HG03354 (cell line): ENCODE measurements around the gene WDFY3.

Experiments used
- ATAC-seq: cut with Tn5 transposase; IDR thresholded peaks from one replicate; pipeline ENCODE4 v1.9.1; 2021; ENCODE audit warnings: mild to moderate bottlenecking; ENCODE audit not compliant: unreplicated experiment, poor library complexity, severe bottlenecking

The WDFY3 gene

GRCh38 chr4:84740057-84740456 lies 226.4 kb downstream of the WDFY3 start:
- ATAC-seq: no peak

DNA sequence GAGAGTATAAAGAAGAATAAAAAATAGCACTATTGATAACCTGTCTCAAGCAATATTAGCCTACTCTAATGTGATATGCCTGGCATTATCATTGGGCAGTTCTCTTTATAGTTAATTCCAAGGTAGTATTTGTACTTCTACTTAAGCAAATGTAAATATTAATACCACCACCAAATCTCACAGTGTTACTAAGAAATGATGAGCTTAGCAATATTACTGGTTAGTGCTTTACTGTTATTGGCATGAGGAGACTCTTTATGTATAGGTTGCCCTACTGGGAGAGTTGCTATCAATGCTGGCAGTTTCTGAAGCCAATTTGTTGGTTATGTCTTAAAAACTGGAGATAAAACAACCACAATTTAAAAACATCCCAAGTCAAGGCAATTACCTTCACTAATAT lies 227.9 kb downstream of the WDFY3 start:
- no peak for ATAC-seq

DNA sequence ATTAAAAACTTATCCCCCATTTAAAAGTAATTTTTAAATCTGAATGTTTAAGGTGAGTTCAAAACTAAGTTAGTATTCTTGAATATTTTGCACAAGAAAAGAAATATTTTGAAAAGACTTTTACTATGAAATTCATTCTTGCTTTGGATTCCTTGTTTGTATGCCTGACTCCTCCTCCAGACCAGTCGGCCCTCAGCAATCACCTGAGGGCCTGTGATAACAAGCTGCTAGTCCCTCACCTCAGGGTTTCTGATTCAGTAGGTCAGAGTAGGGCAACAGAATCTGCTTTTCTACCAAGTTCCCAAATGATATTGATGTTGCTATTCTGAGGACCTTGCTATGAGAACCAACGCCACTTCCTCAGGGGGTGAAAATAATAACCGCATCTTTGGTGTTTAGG lies 228.8 kb downstream of the WDFY3 start:
- no peak for ATAC-seq

DNA sequence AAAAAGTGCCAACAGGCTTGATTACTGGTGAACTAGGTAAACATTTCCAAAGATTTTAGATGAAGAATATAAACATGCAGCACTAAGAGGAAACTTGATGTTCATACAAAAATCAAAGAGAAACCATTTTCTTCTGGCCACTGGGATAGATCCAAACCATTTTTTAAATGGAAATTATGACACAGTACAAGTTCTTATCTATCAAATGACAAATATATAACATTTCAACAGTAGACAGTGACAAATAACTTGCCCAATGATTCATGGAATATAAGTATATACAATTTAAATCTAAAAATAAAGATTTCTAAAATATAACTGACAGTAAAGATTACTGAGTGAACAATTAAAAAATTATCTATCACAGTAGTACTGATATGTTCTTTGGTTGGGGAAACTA lies 232.5 kb downstream of the WDFY3 start:
- no peak for ATAC-seq

DNA sequence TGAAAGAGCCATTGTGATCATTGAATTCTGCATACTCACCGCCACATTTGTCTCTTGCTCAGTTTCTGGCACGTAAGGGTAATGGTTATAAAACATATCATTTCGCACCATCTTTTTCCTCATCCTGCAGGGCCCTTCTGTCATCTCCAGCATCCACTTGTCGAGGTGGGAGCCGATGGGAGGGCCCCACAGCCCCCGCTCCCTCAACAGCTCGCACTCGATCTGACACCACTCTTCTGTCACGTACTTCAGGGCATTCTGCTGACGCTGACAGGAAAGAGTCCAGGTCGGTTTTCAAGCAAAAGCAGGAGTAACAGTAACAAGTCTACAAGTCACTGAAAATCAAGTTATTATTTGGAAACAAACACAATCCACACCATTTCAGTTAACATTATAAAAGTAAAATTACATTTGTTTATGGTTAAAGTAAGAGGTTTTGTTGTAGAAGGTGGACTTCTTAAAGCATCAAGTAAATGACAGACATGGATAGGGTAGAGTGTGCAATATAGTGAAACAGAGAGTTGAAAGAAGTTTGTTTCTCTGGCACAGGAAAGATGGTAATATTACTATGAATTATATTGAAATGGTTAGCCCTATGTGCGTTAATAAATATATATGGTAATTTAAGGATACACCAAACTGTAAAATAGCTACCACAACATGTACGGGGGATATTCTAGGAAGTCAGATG lies 233.0 kb downstream of the WDFY3 start:
- ATAC-seq: no peak

- ATAC-seq: no peak
Observed at GRCh38 chr4:84730375-84730774, 236.1 kb downstream of the WDFY3 start.

DNA sequence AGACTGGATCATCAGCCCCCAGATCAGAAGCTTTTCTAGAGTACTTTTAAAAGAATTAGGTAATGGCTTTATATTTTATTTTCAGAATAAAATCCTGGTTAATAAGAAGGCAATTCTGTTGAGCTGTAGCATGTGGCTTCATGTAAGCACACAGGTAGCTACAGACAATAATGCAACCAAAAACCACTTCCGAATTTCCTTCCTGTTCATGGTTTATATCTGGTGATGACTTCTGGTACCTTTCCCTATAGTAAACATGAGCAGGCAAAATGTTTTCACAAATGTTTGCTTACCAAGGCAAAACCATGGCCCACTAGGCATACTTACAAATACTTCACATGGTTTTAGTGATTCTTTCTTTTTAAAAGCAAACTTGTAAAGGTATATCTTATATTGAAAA lies 239.0 kb downstream of the WDFY3 start:
- ATAC-seq: no peak

DNA sequence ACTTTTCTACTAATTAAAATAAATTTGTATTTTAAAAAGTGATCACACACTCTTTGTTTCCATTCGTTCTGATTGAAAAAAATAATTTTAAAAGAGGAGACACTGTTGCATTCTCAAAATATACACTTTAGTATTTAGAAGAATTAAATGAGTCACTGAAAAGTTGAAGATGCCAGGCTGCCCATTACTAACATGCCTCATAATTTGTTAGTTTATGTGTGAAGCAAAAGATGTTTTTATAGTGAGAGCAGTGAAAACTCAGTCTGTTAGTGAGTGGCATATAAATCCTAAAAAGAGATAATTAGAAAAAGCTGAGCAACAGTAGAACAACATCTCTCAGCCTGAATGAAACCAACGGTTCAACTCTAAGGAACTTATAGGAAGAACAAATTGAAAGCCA lies 240.1 kb downstream of the WDFY3 start:
- no peak for ATAC-seq

GRCh38 chr4:84722720-84723119 lies 243.8 kb downstream of the WDFY3 start:
- ATAC-seq: no peak

- no peak for ATAC-seq
Observed at GRCh38 chr4:84719115-84719514, 247.4 kb downstream of the WDFY3 start.

DNA sequence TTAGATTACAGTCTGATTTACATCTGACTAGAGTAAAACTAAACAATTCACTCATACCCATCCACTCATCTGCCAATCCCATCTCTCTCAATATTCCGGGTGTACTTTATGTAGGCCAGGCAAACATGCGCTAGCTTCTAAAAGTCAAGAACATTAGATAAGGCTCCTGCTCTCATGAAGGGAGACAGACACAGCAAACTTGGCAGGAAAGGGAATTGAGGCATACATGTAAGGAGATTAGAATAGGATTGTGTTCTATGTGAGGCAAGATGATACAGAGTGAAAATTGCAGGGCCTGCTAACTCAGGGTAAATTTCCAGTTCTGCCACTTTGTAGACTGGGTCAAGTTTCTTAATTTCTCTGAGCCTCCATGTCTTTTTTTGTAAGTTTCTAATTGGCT lies 247.8 kb downstream of the WDFY3 start:
- ATAC-seq: no peak

GRCh38 chr4:84710548-84710947 lies 255.9 kb downstream of the WDFY3 start:
- ATAC-seq: no peak

GRCh38 chr4:84708406-84709135 lies 257.9 kb downstream of the WDFY3 start:
- ATAC-seq: no peak

GRCh38 chr4:84706286-84706685 lies 260.2 kb downstream of the WDFY3 start:
- no peak for ATAC-seq

DNA sequence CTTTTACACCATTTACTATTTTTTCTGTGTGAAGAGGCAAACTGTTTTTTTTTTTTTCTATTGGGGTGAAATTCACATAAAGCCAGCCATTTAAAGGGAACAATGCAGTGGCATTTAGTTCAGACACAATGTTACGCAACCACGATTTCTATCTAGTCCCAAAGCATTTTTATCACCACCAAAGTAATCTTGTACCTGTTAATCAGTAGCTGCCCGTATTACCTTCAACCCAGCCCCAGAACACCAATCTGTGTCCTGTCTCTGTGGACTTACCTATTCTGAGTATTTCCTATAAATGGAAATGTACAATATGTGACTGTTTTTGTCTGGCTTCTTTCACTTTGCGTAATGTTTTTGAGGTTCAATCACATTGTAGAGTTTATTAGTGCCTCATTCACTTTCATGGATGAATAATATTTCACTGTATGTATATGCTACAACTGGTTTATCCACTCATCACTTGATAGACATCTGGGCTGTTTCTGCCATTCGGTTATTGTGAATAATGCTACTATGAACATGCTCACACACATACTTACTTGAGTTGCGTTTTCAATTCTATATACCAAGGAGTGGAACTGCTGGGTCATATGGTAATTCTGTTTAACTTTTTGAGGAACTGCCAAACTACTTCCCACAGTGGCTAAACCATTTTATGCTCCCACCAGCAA lies 267.4 kb downstream of the WDFY3 start:
- no peak for ATAC-seq

DNA sequence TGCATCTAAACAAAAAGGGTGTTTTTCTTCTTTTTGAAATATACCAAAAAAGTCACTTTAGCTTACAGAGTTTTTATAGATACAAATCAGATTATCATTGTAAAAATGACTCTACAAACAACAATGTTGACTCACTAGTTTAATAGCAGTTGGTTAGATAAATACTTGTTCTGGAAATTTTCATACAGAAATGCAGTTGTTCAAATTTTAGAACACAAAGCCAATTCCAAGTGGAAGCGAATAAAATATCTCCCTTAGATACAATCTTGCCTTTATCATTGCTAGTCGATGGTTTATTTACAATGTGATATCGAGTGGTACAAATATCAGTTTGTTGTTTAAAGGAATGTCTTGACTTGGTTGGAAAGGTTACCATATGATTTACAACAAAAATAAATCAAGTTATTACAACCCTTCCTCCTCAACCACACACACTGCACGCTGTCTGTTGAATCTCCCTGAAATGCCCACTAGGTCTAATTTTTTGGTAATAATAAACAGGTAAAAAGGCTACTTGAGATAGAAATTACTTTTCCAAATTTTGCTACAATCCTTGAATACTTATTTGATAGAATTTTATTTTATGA lies 268.8 kb downstream of the WDFY3 start:
- no peak for ATAC-seq

DNA sequence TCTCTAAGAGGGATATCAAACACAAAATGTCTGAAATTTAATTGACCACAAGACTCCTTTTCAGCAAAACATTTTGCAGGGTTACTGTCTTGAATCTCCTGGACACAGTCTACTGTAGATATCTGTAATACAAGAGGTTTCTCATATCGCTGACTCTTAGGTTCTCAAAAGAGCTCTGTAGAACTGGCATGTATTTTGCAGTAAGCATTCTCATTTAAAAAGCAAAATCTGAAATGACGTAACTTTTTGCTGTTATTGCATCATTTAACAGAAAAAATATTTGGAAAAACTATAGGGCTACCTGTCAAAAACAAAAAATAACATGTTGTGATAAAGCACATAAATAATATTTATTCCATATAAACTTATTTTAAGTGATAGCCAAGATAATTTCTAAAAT lies 269.3 kb downstream of the WDFY3 start:
- no peak for ATAC-seq

DNA sequence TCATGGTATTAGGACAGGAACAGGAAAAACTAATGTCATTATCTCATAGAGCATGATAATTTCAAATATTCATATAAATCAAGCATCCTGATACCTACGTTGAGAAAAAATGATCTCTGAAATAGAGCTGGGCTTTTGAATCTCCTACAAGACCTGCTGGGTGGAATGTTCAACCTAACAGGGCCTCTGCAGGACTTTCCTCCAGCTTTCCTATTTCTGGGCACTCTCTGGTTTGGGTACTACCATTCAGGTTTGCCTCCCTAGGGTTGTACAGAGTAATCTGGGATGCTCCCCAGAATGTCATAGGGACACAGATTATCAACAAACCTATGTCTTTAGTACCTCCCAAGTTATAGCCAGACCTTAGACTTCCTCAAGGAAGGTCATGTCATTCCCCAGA lies 274.7 kb downstream of the WDFY3 start:
- ATAC-seq: no peak

GRCh38 chr4:84691170-84691691 lies 275.3 kb downstream of the WDFY3 start:
- no peak for ATAC-seq

- no peak for ATAC-seq
Observed at GRCh38 chr4:84690481-84690880, 276.0 kb downstream of the WDFY3 start.
